ENCODE data around the gene TBL1X. TPM values are rescaled to one million over a fixed set of nuclear protein-coding genes. Genes with fewer than 3 reads are reported as not detected.

Gene TBL1X
- total and polyA plus RNA-seq, 2 donors (not counting 1 experiment from before 2014, with no cell fraction given), result 8.8 to 65.1 TPM

GRCh38 chrX:9749146-9749692, 284.4 kb downstream of the TBL1X start:
- intact Hi-C loops (cut with micrococcal nuclease), result no loop called here
- POLR2A ChIA-PET, result no interaction called here

GRCh38 chrX:9757366-9757765, 292.5 kb downstream of the TBL1X start:
- no CpG with 5 or more reads among the region's 7 CpGs for WGBS (ENCODE audit: insufficient coverage)
- Histone ChIP-seq H3K4me1 (ENCODE audit: control insufficient read depth in 2 of 2, insufficient read depth in 2 of 2, low read length in 2 of 2) (no peaks in the 10 kb centered on the region), H2AFZ (ENCODE audit: insufficient read depth, low read depth, low read length, poor library complexity, severe bottlenecking) (no peak overlapping the region), H3K4me2 (replicated peaks; ENCODE audit: low read depth, low read length, poor library complexity, severe bottlenecking) (no peak overlapping the region), H3K4me3 (ENCODE audit: control extremely low read depth in 1 of 5, extremely low read depth in 1 of 5, insufficient read depth in 1 of 5, low read depth in 2 of 5, low read length in 4 of 5) (no peak overlapping the region), H3K27ac (ENCODE audit: low read length in 2 of 2) (no peak overlapping the region), H3K27me3 (replicated peaks in 1 of 4; ENCODE audit: control extremely low read depth in 1 of 4, control insufficient read depth in 3 of 4, insufficient read depth in 4 of 4, low read length in 3 of 4) (no peaks in the 10 kb centered on the region), H3K9ac (ENCODE audit: low read length) (no peak overlapping the region), H3K9me3 (ENCODE audit: control extremely low read depth in 1 of 3, control insufficient read depth in 2 of 3, insufficient read depth in 1 of 3, low read length in 2 of 3) (peaks cover 0 to 3% (median 2%) of the 10 kb centered on the region in 3 donors), H3K79me2 (ENCODE audit: control insufficient read depth, insufficient read depth, low read length) (no peaks in the 10 kb centered on the region), H4K20me1 (ENCODE audit: control insufficient read depth, insufficient read depth, low read length, poor library complexity, severe bottlenecking) (no peaks in the 10 kb centered on the region), H3K36me3 (replicated peaks in 1 of 2; ENCODE audit: control extremely low read depth in 1 of 2, control insufficient read depth in 1 of 2, extremely low read depth in 1 of 2, insufficient read depth in 2 of 2, low read length in 1 of 2) (no peaks in the 10 kb centered on the region)
- Mint-ChIP-seq H3K27me3 (peaks cover 9% of the 10 kb centered on the region), H3K9me3 (ENCODE audit: insufficient read depth) (no peaks in the 10 kb centered on the region), H3K4me1 (no peaks in the 10 kb centered on the region), H3K4me3 (no peak overlapping the region), H3K27ac (no peak overlapping the region)
- POLR2A ChIA-PET, result no interaction called here
- intact Hi-C loops (cut with micrococcal nuclease), result no loop called here
- ATAC-seq (ENCODE audit: low read depth) (no peak), DNase-seq (no peak)
- no peak for TF ChIP-seq EZH2 (IDR thresholded peaks at IDR 0.05; ENCODE audit: borderline replicate concordance, insufficient read depth, low read depth, low read length, poor library complexity, severe bottlenecking)
- TF ChIP-seq CTCF (IDR thresholded peaks at IDR 0.05), result no peak
- CTCF ChIA-PET, result no interaction called here

More at GRCh38 chrX:9749146-9749692, 284.4 kb downstream of the TBL1X start:
- peaks cover 0 to 2% of the 10 kb centered on the region in 2 donors for H3K4me1 ChIP-seq (ENCODE audit: control insufficient read depth in 2 of 2, insufficient read depth in 2 of 2, low read length in 2 of 2)
- Mint-ChIP-seq H3K27ac (no peak overlapping the region), H3K9me3 (ENCODE audit: insufficient read depth) (no peaks in the 10 kb centered on the region), H3K4me1 (peaks cover 6% of the 10 kb centered on the region), H3K4me3 (no peak overlapping the region), H3K27me3 (peaks cover 3% of the 10 kb centered on the region)
- no peaks in the 10 kb centered on the region for H3K79me2 ChIP-seq (ENCODE audit: control insufficient read depth, insufficient read depth, low read length)
- no peak for TF ChIP-seq CTCF (IDR thresholded peaks at IDR 0.05)
- no peak for TF ChIP-seq EZH2 (IDR thresholded peaks at IDR 0.05; ENCODE audit: borderline replicate concordance, insufficient read depth, low read depth, low read length, poor library complexity, severe bottlenecking)
- ATAC-seq (ENCODE audit: low read depth), result no peak
- no peak overlapping the region for H2AFZ ChIP-seq (ENCODE audit: insufficient read depth, low read depth, low read length, poor library complexity, severe bottlenecking)
- H4K20me1 ChIP-seq (ENCODE audit: control insufficient read depth, insufficient read depth, low read length, poor library complexity, severe bottlenecking), result no peaks in the 10 kb centered on the region
- CTCF ChIA-PET, result no interaction called here
- H3K27ac ChIP-seq (ENCODE audit: low read length in 2 of 2), result no peak overlapping the region
- no peak overlapping the region for H3K4me2 ChIP-seq (replicated peaks; ENCODE audit: low read depth, low read length, poor library complexity, severe bottlenecking)
- peaks cover 0 to 13% (median 0%) of the 10 kb centered on the region in 3 donors for H3K9me3 ChIP-seq (ENCODE audit: control extremely low read depth in 1 of 3, control insufficient read depth in 2 of 3, insufficient read depth in 1 of 3, low read length in 2 of 3)
- H3K36me3 ChIP-seq (replicated peaks in 1 of 2; ENCODE audit: control extremely low read depth in 1 of 2, control insufficient read depth in 1 of 2, extremely low read depth in 1 of 2, insufficient read depth in 2 of 2, low read length in 1 of 2), result no peaks in the 10 kb centered on the region
- H3K9ac ChIP-seq (ENCODE audit: low read length), result no peak overlapping the region
- WGBS (ENCODE audit: insufficient coverage), result no CpG with 5 or more reads among the region's 11 CpGs
- H3K27me3 ChIP-seq (replicated peaks in 1 of 4; ENCODE audit: control extremely low read depth in 1 of 4, control insufficient read depth in 3 of 4, insufficient read depth in 4 of 4, low read length in 3 of 4), result peaks cover 0 to 4% (median 2%) of the 10 kb centered on the region in 4 experiments
- H3K4me3 ChIP-seq (ENCODE audit: control extremely low read depth in 1 of 5, extremely low read depth in 1 of 5, insufficient read depth in 1 of 5, low read depth in 2 of 5, low read length in 4 of 5), result no peak overlapping the region
- no peak for DNase-seq

Data from B cell (primary cell).